ENCODE data around the gene SMYD5. TPM values are rescaled to one million over a fixed set of nuclear protein-coding genes. Genes with fewer than 3 reads are reported as not detected.
"Not testable (repeated sequence)": the region's sequence is repeated elsewhere in the genome, so short reads cannot be mapped to it uniquely, and the experiment has no call there.

The SMYD5 gene
- total RNA-seq, 1 experiment from 2014 or later = 35.6 TPM

GRCh38 chr2:73262691-73263429 lies 48.8 kb downstream of the SMYD5 start:
- not testable (repeated sequence) for H3K4me1 ChIP-seq (ENCODE audit: low read length); H3K9me3 ChIP-seq (ENCODE audit: low read length); DNase-seq; H3K27me3 ChIP-seq (ENCODE audit: low read length); H3K9me2 ChIP-seq (replicated peaks; ENCODE audit: insufficient read depth, low read length); H3K27ac ChIP-seq (ENCODE audit: low read length); H3K4me2 ChIP-seq (ENCODE audit: low read depth, low read length, poor library complexity, severe bottlenecking); H3K9ac ChIP-seq (ENCODE audit: low read length); H3K4me3 ChIP-seq (ENCODE audit: low read length); H2AFZ ChIP-seq (ENCODE audit: low read length)
- Histone ChIP-seq H4K20me1 (ENCODE audit: insufficient read depth, low read depth, low read length) (peaks cover 39% of the 10 kb centered on the region), H3K79me2 (ENCODE audit: low read length) (peaks cover 20% of the 10 kb centered on the region), H3K36me3 (ENCODE audit: insufficient read depth, low read length) (peaks cover 32% of the 10 kb centered on the region)

- Histone ChIP-seq H3K27me3 (ENCODE audit: low read length) (no peaks in the 10 kb centered on the region), H2AFZ (ENCODE audit: low read length) (no peak overlapping the region), H3K79me2 (ENCODE audit: low read length) (peaks cover 28% of the 10 kb centered on the region), H3K4me1 (ENCODE audit: low read length) (no peaks in the 10 kb centered on the region), H3K9ac (ENCODE audit: low read length) (no peak overlapping the region), H4K20me1 (ENCODE audit: insufficient read depth, low read depth, low read length) (peaks cover 48% of the 10 kb centered on the region), H3K9me2 (replicated peaks; ENCODE audit: insufficient read depth, low read length) (no peaks in the 10 kb centered on the region), H3K9me3 (ENCODE audit: low read length) (no peaks in the 10 kb centered on the region), H3K27ac (ENCODE audit: low read length) (no peak overlapping the region), H3K4me3 (ENCODE audit: low read length) (no peak overlapping the region), H3K36me3 (ENCODE audit: insufficient read depth, low read length) (peaks cover 39% of the 10 kb centered on the region), H3K4me2 (ENCODE audit: low read depth, low read length, poor library complexity, severe bottlenecking) (no peak overlapping the region)
- no peak for DNase-seq
Measured at GRCh38 chr2:73263540-73264331, 49.7 kb downstream of the SMYD5 start.

- no peak overlapping the region for H3K9ac ChIP-seq (ENCODE audit: low read length)
- no peak overlapping the region for H3K4me2 ChIP-seq (ENCODE audit: low read depth, low read length, poor library complexity, severe bottlenecking)
- no peak overlapping the region for H3K4me3 ChIP-seq (ENCODE audit: low read length)
- H3K79me2 ChIP-seq (ENCODE audit: low read length) = peaks cover 33% of the 10 kb centered on the region
- peaks cover 51% of the 10 kb centered on the region for H4K20me1 ChIP-seq (ENCODE audit: insufficient read depth, low read depth, low read length)
- no peak for DNase-seq
- H3K36me3 ChIP-seq (ENCODE audit: insufficient read depth, low read length) = peaks cover 39% of the 10 kb centered on the region
- no peak overlapping the region for H3K27ac ChIP-seq (ENCODE audit: low read length)
- no peaks in the 10 kb centered on the region for H3K9me2 ChIP-seq (replicated peaks; ENCODE audit: insufficient read depth, low read length)
- no peaks in the 10 kb centered on the region for H3K4me1 ChIP-seq (ENCODE audit: low read length)
- H3K9me3 ChIP-seq (ENCODE audit: low read length) = no peaks in the 10 kb centered on the region
- no peak overlapping the region for H2AFZ ChIP-seq (ENCODE audit: low read length)
- no peaks in the 10 kb centered on the region for H3K27me3 ChIP-seq (ENCODE audit: low read length)
Measured at GRCh38 chr2:73264332-73264606, 50.2 kb downstream of the SMYD5 start.

GRCh38 chr2:73264783-73265182 lies 50.7 kb downstream of the SMYD5 start:
- Histone ChIP-seq H3K4me1 (ENCODE audit: low read length) (no peaks in the 10 kb centered on the region), H4K20me1 (ENCODE audit: insufficient read depth, low read depth, low read length) (peaks cover 53% of the 10 kb centered on the region), H3K4me3 (ENCODE audit: low read length) (no peak overlapping the region), H3K9me2 (replicated peaks; ENCODE audit: insufficient read depth, low read length) (no peaks in the 10 kb centered on the region), H3K79me2 (ENCODE audit: low read length) (peaks cover 35% of the 10 kb centered on the region), H3K36me3 (ENCODE audit: insufficient read depth, low read length) (peaks cover 35% of the 10 kb centered on the region), H3K4me2 (ENCODE audit: low read depth, low read length, poor library complexity, severe bottlenecking) (no peak overlapping the region), H3K9ac (ENCODE audit: low read length) (no peak overlapping the region), H2AFZ (ENCODE audit: low read length) (no peak overlapping the region), H3K27ac (ENCODE audit: low read length) (no peak overlapping the region), H3K27me3 (ENCODE audit: low read length) (no peaks in the 10 kb centered on the region), H3K9me3 (ENCODE audit: low read length) (no peaks in the 10 kb centered on the region)
- DNase-seq = no peak

GRCh38 chr2:73265298-73266060 lies 51.4 kb downstream of the SMYD5 start:
- no peaks in the 10 kb centered on the region for H3K27me3 ChIP-seq (ENCODE audit: low read length)
- no peaks in the 10 kb centered on the region for H3K9me3 ChIP-seq (ENCODE audit: low read length)
- no peak overlapping the region for H3K4me2 ChIP-seq (ENCODE audit: low read depth, low read length, poor library complexity, severe bottlenecking)
- no peaks in the 10 kb centered on the region for H3K4me1 ChIP-seq (ENCODE audit: low read length)
- no peaks in the 10 kb centered on the region for H3K9me2 ChIP-seq (replicated peaks; ENCODE audit: insufficient read depth, low read length)
- no peak for DNase-seq
- peaks cover 60% of the 10 kb centered on the region for H4K20me1 ChIP-seq (ENCODE audit: insufficient read depth, low read depth, low read length)
- H3K79me2 ChIP-seq (ENCODE audit: low read length) = peaks cover 42% of the 10 kb centered on the region
- H3K4me3 ChIP-seq (ENCODE audit: low read length) = no peak overlapping the region
- H3K27ac ChIP-seq (ENCODE audit: low read length) = no peak overlapping the region
- no peak overlapping the region for H2AFZ ChIP-seq (ENCODE audit: low read length)
- no peak overlapping the region for H3K9ac ChIP-seq (ENCODE audit: low read length)
- peaks cover 34% of the 10 kb centered on the region for H3K36me3 ChIP-seq (ENCODE audit: insufficient read depth, low read length)

- Histone ChIP-seq H3K27me3 (ENCODE audit: low read length) (no peaks in the 10 kb centered on the region), H2AFZ (ENCODE audit: low read length) (no peak overlapping the region), H3K27ac (ENCODE audit: low read length) (no peak overlapping the region), H3K79me2 (ENCODE audit: low read length) (peaks cover 50% of the 10 kb centered on the region), H3K4me3 (ENCODE audit: low read length) (no peak overlapping the region), H3K9me3 (ENCODE audit: low read length) (no peaks in the 10 kb centered on the region), H3K36me3 (ENCODE audit: insufficient read depth, low read length) (peaks cover 39% of the 10 kb centered on the region), H3K9me2 (replicated peaks; ENCODE audit: insufficient read depth, low read length) (no peaks in the 10 kb centered on the region), H3K9ac (ENCODE audit: low read length) (no peak overlapping the region), H3K4me1 (ENCODE audit: low read length) (0 out of 2 replicates have a peak, but pooled peaks cover 6% of the 10 kb centered on the region), H3K4me2 (ENCODE audit: low read depth, low read length, poor library complexity, severe bottlenecking) (no peak overlapping the region), H4K20me1 (ENCODE audit: insufficient read depth, low read depth, low read length) (peaks cover 67% of the 10 kb centered on the region)
- no peak for DNase-seq
Measured at GRCh38 chr2:73266061-73266901, 52.2 kb downstream of the SMYD5 start.

- Histone ChIP-seq H3K9me2 (replicated peaks; ENCODE audit: insufficient read depth, low read length) (no peaks in the 10 kb centered on the region), H3K36me3 (ENCODE audit: insufficient read depth, low read length) (peaks cover 39% of the 10 kb centered on the region), H3K9ac (ENCODE audit: low read length) (no peak overlapping the region), H3K9me3 (ENCODE audit: low read length) (no peaks in the 10 kb centered on the region), H3K27ac (ENCODE audit: low read length) (no peak overlapping the region), H3K4me3 (ENCODE audit: low read length) (no peak overlapping the region), H3K4me1 (ENCODE audit: low read length) (0 out of 2 replicates have a peak, but pooled peaks cover 6% of the 10 kb centered on the region), H3K4me2 (ENCODE audit: low read depth, low read length, poor library complexity, severe bottlenecking) (no peak overlapping the region), H3K27me3 (ENCODE audit: low read length) (no peaks in the 10 kb centered on the region), H3K79me2 (ENCODE audit: low read length) (peaks cover 57% of the 10 kb centered on the region), H2AFZ (ENCODE audit: low read length) (no peak overlapping the region), H4K20me1 (ENCODE audit: insufficient read depth, low read depth, low read length) (peaks cover 72% of the 10 kb centered on the region)
- DNase-seq = no peak
Measured at GRCh38 chr2:73267008-73267407, 53.0 kb downstream of the SMYD5 start.

Data from Karpas-422 (cell line).